CD4-positive, alpha-beta T cell treated with Interleukin-17A for 4 hours (primary cell): ENCODE measurements around the gene TRAF1.
"Not testable (repeated sequence)": the region's sequence is repeated elsewhere in the genome, so short reads cannot be mapped to it uniquely, and the experiment has no call there.

Experiments
- DNase-seq: peaks from one replicate; pipeline ENCODE4 v3.0.0-alpha.2; 2020; ENCODE audit warnings: mixed read lengths

TRAF1 gene

GRCh38 chr9:120926397-120926928 is at the start of gene TRAF1:
Gene TRAF1, minus strand, starts transcription at chr9:120926796. Its CDS starts 721 bp downstream, at chr9:120926075.
- peak; percentile 49 for DNase-seq

DNA sequence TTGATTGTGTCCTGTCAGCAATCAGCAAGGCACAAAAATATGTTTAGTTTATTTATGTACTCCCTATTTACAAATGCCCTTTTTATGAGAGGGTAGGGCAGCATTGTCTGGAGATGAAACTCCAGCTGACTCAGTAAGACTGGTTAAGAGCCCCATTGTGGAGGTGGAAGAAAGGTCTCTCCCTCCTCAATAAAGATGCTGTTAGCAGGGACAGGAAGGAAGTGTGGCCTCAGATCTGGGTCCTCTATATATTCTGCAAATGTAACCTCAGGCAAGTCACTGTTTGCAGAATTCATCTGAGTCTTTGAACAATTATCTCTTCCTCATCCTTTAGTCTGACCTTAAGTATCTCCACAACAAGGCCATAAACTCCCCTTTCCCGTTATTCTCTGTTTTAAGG is 48.3 kb upstream of the TRAF1 start:
- peak; percentile 32 for DNase-seq

- no peak for DNase-seq
Measured at GRCh38 chr9:120974181-120974580, 47.6 kb upstream of the TRAF1 start.

DNA sequence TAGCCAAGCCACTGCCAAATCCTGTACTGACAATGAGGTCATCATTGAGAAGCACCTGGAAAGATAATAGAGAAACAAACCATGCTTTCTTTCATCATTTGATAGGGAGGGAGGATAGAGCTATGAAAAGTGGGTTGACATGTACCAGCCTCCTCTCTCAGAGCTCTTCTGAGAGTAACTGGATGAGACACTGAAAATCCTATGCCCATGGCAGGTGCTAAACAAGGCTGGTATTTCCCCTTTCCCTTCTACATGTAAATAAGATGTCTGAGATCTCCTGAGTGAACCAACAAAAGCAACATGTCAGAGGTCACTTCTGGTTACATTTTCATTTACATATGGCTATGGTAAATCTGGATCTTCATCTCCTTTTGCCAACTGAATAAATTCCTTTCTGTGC is 45.3 kb upstream of the TRAF1 start:
- DNase-seq: no peak

- not testable (repeated sequence) for DNase-seq
Measured at GRCh38 chr9:120971471-120971870, 44.9 kb upstream of the TRAF1 start.

- no peak for DNase-seq
Measured at GRCh38 chr9:120970244-120970643, 43.6 kb upstream of the TRAF1 start.

- DNase-seq: no peak
Measured at GRCh38 chr9:120966013-120966369, 39.4 kb upstream of the TRAF1 start.

DNA sequence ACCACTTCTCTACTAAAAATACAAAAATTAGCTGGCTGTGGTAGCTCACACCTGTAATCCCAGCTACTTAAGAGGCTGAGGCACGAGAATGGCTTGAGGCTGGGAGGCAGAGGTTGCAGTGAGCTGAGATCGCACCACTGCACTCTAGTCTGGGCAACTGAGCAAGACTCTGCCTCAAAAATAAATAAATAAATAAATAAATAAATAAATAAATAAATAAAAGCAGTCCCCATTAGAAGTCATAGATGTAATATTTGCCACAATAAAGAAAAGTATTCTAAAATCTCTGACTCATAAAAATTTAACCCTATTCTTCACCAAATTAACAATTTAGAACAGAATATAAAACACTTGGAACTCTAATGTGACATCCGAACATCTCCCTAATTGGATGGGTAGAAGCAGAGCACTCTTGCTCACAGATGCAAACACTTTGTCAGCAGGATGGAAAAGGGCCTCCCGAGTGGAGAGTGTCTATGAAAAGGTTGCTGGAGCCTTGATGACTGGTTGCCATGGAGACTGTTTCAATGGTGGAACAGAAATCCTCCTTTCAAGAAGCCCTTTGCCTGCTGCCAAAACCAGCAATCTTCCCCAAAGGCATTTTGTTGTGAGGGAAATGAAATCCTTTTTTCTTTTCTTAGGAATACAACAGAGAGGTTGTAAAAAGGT is 38.9 kb upstream of the TRAF1 start:
- no peak for DNase-seq

- DNase-seq: no peak
Measured at GRCh38 chr9:120961936-120962335, 35.3 kb upstream of the TRAF1 start.

DNA sequence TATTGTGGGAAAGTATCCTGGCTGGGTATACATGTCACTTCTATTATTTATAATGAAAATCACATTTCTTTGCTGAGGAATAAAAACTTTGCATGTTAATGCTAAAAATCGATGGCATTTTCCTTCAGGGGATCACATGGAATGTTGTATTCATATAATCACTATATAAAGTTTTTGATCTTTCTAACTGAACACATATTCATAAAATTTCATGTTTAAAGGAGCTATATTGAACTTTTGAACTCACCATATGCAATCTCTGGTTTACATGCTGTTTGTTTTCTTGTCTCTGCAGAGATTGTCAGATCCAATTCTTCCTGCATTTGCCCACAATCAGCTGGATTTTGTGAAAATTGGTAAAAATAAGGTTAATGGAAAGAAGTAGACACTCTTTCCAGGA is 33.4 kb upstream of the TRAF1 start:
- DNase-seq: no peak

DNA sequence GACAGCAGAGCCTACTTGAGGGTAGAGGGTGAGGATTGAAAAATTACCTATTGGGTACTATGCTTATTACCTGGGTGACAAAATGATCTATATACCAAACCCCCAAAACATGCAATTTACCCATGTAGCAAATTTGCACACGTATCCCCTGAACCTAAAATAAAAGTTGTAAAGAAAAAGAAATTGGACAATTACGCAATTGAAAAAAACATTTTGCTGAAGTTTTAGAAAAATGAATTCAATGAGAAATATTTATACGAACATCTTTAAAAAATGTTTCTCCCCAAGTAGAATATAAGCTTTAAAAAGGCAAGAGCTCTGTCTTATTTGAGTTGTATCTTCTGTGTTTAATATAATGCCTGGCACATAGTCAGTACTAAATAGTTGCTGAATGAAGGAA is 30.3 kb upstream of the TRAF1 start:
- no peak for DNase-seq

DNA sequence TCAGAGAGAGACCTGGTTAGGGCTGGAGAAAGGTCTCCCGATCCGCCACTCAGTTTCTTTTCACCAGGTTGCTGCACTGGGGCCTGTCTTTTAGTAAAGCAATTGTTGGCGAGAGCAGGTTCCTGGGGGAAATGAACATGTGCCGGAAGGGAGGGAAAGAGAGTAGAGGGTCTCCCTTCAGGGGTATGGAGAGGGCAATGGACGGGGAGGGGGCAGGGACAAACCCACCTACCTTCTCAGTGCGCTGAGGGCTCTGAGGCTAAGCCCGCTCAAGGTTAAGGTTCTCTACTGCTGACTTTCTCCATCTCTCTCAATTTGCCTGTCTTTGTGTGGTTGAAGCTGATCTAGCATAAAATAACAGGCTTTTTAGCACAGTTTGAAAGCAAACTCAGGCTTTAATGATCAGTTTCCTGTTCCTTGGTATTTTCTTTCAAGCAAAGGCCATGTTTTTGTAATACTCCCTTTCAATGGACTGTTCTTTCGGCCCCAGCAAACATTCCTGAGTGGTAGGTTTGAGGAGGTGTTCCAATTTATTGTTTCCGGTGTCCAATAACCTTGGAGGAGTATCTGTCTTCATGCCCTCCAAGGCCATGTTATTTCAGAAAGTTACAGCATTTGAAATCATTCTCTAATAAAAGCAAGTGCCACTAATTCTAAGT is 25.5 kb upstream of the TRAF1 start:
- DNase-seq: no peak

GRCh38 chr9:120950421-120951388 is 24.1 kb upstream of the TRAF1 start:
- no peak for DNase-seq

DNA sequence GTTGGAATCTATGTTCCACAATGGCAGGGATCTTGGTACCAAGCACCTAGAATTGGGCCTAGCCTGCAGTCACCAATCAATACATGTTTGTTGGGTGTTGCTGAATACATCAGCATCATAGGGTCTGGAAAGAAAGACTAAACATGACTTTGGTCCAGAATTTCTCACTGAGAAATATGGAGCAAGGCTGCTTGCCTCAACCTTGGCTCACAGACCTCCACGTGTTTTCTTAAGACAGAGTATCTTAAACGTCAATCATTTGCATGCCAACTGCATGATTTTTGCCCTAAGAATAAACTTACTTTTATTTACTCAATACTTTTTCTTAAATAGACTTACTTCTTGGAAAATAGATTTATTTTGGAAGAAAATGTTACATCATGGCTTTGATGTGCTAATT is 22.7 kb upstream of the TRAF1 start:
- no peak for DNase-seq

DNA sequence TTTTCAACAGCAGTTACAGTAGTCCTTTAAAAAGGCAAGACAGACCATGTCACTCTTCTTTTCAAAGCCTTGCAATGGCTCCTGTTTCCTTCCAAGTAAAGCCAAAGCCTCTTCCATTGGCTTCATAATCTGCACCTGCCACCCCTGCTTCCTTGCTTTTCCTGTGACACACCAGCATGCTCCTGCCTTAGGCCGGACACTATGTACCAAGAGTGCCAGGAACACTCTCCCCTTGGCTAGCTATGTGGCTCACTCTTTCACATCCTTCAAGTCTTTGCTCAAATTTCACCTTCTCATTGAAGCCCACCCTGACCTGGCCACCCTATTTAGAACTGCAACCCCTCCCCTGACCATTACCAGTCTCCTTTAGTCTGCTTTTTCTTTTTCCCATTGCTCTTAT is 22.2 kb upstream of the TRAF1 start:
- DNase-seq: no peak

- DNase-seq: no peak
Measured at GRCh38 chr9:120947222-120947621, 20.6 kb upstream of the TRAF1 start.

DNA sequence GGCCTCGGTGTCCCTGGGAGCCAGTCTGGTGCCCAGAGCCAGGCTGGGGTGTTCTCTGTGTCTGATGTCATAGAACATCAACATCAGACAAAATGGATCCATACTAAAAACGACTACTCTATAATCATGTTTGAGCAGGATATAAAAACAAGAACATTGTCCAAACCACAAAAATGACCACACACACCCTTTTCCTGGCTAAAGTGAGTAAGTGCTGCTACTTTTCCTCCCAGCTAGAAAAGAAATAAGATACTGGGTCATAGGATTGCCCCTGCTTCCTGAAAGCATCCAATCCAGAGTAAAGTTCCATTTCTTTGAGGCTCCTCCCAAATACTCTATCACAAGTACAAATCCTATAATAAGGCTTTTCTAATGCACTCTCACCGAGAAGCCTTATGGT is 19.7 kb upstream of the TRAF1 start:
- DNase-seq: no peak

- DNase-seq: no peak
Measured at GRCh38 chr9:120944948-120945347, 18.4 kb upstream of the TRAF1 start.

- DNase-seq: no peak
Measured at GRCh38 chr9:120944434-120944843, 17.8 kb upstream of the TRAF1 start.

DNA sequence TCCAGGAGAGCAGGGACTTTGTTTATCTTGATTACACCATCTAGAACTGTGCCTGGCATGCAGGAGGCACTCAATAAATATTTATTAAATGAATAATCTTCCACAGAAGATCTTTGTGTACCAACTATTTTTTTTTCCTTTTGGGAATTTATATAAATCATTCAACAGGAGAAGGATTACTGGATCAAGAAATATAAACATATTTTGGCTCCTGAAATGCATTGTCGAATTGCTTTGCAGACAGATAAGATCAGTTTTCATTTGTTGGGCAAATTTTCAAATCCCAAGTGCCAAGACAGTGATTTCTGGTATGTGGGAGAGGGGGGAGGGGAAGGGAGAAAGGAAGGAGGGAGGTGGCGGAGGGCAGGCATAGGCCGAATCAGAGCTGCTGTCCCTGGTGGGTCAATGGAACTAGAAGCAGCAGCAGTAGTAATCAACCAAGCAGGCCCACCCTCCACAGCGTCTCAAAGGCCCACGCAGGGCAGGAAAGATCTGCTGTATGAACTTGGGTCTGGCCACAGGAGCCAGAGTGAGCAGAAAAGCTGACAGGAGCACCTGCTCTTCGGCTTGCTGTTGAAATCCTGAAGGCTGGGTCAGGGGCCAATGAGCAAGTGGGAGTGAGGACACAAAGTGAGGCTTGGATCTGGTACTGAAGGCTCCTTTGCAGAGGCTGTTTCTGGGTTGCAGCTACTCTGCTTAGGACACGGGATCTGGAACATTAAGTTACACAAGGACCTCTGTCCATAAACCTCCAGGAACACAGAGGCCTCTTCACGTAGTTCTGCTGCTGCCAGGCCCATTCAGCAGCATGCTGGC is 15.8 kb upstream of the TRAF1 start:
- DNase-seq: no peak

DNA sequence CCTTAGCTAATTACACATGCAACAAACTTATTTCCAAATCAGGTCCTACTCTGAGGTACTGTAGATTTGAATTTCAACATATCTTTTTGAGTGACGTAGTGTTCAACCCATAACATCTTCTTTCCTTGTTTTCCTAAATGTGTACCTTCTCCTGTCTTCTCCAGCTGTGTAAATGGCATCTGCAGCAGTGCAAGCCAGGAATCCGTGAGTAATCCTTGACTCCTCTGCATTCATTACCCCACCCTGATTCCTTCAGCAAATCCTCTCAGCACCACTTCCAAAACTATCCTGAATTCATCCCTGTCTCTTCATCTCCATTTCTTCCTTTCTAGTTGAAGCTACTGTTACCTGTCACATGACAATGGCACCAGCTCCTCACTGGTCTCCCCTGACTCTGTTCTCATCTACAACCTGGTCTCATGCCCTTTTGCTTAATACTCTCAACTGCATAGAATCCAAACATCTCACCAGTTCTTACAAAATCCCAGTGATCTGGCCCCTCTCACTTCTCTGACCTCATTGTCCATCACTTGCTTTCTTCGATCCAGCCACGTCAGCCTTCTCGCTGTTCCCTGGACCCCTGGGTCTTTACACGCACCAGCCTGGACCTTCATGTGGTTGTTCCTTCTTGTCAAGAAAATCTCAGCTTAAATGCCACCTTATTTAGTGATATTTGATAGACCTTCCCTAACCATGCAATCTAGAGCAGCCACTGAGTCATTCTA is 14.6 kb upstream of the TRAF1 start:
- no peak for DNase-seq

DNA sequence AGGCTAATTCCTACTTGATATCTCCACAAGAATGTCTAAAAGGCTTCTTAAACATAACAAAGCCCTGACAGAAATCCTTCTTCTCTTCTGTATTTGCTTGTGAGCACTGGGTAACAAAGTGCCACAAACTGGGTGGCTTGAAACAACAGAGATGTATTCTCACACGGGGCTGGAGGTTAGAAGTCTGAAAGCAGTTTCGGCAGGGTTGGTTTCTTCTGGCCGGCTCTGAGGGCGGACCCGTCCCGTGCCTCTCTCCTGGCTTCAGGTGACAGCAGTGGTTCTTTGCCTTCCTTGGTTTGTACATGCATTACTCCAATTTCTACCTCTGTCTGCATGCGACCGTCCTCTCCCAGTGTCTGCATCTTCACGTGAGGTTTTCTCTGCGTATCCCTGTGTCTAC is 14.0 kb upstream of the TRAF1 start:
- no peak for DNase-seq
